ENCODE results near the gene AAGAB. TPM values are rescaled to one million over a fixed set of nuclear protein-coding genes. Genes with fewer than 3 reads are reported as not detected.
A peak's percentile ranks its signal among the peaks of the same experiment; 100 is the strongest.

AAGAB gene
- total RNA-seq, 1 donor from 2014 or later = 20.9 TPM

- Histone ChIP-seq H3K27me3 (ENCODE audit: low read depth) (no peaks in the 10 kb centered on the region), H3K36me3 (peaks cover 40% of the 10 kb centered on the region), H3K4me3 (no peak overlapping the region), H3K9me3 (replicated peaks) (no peaks in the 10 kb centered on the region), H3K27ac (replicated peaks) (peak overlapping the region; percentile 93), H3K4me1 (peaks cover 75% of the 10 kb centered on the region)
- intact Hi-C loops (cut with micrococcal nuclease) = no loop called here
- DNase-seq = peak; percentile 83
- TF ChIP-seq, protein P1, sequence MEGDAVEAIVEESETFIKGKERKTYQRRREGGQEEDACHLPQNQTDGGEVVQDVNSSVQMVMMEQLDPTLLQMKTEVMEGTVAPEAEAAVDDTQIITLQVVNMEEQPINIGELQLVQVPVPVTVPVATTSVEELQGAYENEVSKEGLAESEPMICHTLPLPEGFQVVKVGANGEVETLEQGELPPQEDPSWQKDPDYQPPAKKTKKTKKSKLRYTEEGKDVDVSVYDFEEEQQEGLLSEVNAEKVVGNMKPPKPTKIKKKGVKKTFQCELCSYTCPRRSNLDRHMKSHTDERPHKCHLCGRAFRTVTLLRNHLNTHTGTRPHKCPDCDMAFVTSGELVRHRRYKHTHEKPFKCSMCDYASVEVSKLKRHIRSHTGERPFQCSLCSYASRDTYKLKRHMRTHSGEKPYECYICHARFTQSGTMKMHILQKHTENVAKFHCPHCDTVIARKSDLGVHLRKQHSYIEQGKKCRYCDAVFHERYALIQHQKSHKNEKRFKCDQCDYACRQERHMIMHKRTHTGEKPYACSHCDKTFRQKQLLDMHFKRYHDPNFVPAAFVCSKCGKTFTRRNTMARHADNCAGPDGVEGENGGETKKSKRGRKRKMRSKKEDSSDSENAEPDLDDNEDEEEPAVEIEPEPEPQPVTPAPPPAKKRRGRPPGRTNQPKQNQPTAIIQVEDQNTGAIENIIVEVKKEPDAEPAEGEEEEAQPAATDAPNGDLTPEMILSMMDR (IDR thresholded peaks at IDR 0.05; ENCODE audit: borderline replicate concordance) = no peak
These were observed 68.2 kb downstream of the AAGAB start for GRCh38 chr15:67186226-67186649.

GRCh38 chr15:67185621-67186225 lies 68.7 kb downstream of the AAGAB start:
- DNase-seq = no peak
- no peak overlapping the region for H3K4me3 ChIP-seq
- peaks cover 38% of the 10 kb centered on the region for H3K36me3 ChIP-seq
- no peaks in the 10 kb centered on the region for H3K9me3 ChIP-seq (replicated peaks)
- no peaks in the 10 kb centered on the region for H3K27me3 ChIP-seq (ENCODE audit: low read depth)
- peak overlapping the region; percentile 93 for H3K27ac ChIP-seq (replicated peaks)
- TF ChIP-seq, protein P1 (IDR thresholded peaks at IDR 0.05; ENCODE audit: borderline replicate concordance) = no peak
- intact Hi-C loops (cut with micrococcal nuclease) = no loop called here
- peaks cover 70% of the 10 kb centered on the region for H3K4me1 ChIP-seq

- intact Hi-C loops (cut with micrococcal nuclease) = no loop called here
- TF ChIP-seq, protein P1 (IDR thresholded peaks at IDR 0.05; ENCODE audit: borderline replicate concordance) = no peak
- Histone ChIP-seq H3K4me1 (peaks cover 64% of the 10 kb centered on the region), H3K9me3 (replicated peaks) (no peaks in the 10 kb centered on the region), H3K27me3 (ENCODE audit: low read depth) (no peaks in the 10 kb centered on the region), H3K27ac (replicated peaks) (peak overlapping the region; percentile 93), H3K4me3 (no peak overlapping the region), H3K36me3 (peaks cover 38% of the 10 kb centered on the region)
- DNase-seq = no peak
These were observed 69.4 kb downstream of the AAGAB start for GRCh38 chr15:67185051-67185450.

DNA sequence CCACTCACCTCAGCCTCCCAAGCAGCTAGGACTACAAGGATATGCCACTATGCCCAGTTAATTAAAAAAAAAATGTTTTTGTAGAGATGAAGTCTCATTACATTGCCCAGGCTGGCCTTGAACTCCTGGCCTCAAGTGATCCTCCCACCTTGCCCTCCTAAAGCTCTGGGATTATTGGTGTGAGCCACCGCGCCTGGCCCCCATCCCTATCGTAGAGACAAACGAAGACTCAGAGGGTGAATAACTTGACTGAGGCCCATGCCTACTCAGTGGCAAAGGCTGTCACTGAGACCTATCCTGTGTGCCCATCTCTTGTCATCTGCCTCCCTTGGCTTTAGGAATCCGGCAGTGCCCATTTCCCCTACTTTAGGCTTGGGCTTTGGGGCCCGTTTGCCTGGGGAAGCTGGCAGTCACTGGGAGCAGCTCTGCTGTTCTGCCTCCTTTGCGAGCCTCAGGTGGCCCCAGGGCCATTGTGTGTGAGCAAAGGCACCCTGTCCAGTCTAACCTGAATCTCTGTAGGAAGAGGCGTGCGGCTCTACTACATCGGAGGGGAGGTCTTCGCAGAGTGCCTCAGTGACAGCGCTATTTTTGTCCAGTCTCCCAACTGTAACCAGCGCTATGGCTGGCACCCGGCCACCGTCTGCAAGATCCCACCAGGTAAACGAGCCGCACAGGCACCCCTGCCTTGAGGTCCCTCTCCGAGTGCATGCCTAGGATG lies 70.1 kb downstream of the AAGAB start:
- H3K27ac ChIP-seq (replicated peaks) = peak overlapping the region; percentile 93
- no peaks in the 10 kb centered on the region for H3K9me3 ChIP-seq (replicated peaks)
- peaks cover 58% of the 10 kb centered on the region for H3K4me1 ChIP-seq
- no peak for DNase-seq
- TF ChIP-seq, protein P1 (IDR thresholded peaks at IDR 0.05; ENCODE audit: borderline replicate concordance) = no peak
- no peaks in the 10 kb centered on the region for H3K27me3 ChIP-seq (ENCODE audit: low read depth)
- H3K4me3 ChIP-seq = no peak overlapping the region
- H3K36me3 ChIP-seq = peaks cover 36% of the 10 kb centered on the region
- intact Hi-C loops (cut with micrococcal nuclease) = no loop called here

DNA sequence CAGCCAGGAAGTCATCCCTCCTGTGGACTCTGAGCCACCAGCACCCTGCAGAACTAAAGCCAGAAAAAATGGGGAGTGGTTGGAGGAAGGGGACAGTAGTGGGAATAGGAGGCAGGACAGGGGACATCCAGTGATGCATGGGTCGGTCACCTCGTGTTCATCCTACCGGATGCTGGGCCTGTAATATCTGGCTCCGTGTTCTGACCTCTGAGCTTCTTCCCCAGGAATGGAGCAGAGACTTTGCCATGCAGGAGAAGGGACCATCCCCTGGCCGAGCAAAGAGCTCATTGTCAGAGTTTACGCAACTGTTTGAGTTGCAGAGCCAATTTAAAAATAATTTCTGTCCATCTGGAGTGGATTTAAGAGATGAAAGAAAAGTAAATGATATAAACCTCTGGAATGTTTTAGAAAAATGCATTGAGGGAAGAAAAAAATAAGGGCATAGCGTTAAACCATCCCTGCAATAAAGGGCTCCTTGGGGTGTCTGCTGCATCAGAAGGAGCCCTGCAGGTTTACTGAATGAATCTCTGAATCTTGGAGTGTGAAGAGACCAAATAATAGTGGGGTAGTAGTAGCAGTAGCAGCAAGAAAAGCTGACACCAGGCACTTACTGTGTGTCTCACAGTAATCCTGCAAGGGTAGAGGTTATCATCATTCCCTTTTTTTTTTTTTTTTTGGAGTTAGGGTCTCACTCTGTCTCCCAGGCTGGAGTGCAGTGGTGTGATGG lies 70.9 kb downstream of the AAGAB start:
- Histone ChIP-seq H3K27me3 (ENCODE audit: low read depth) (no peaks in the 10 kb centered on the region), H3K36me3 (peaks cover 36% of the 10 kb centered on the region), H3K4me3 (no peak overlapping the region), H3K4me1 (peaks cover 58% of the 10 kb centered on the region), H3K9me3 (replicated peaks) (no peaks in the 10 kb centered on the region), H3K27ac (replicated peaks) (peak overlapping the region; percentile 93)
- TF ChIP-seq, protein P1 (IDR thresholded peaks at IDR 0.05; ENCODE audit: borderline replicate concordance) = no peak
- DNase-seq = no peak
- intact Hi-C loops (cut with micrococcal nuclease) = no loop called here
